IPS-20b (cell line): ENCODE data around the gene RHOH.
A peak's percentile ranks its signal among the peaks of the same experiment; 100 is the strongest.

Source experiments
- H3K27ac ChIP-seq: one replicate; pipeline ENCODE4 v1.5.1; 2013; ENCODE audit warnings: low read length
- H3K27me3 ChIP-seq: 2 replicates; pipeline ENCODE4 v1.6.1; 2013; ENCODE audit warnings: mild to moderate bottlenecking, low read length, inconsistent platforms; ENCODE audit not compliant: insufficient read depth
- H3K36me3 ChIP-seq: 2 replicates; pipeline ENCODE4 v1.6.1; 2013; ENCODE audit warnings: low read depth, mild to moderate bottlenecking, inconsistent platforms, low read length, moderate library complexity; ENCODE audit not compliant: insufficient read depth
- H3K4me1 ChIP-seq: 2 replicates; pipeline ENCODE4 v1.6.1; 2013; ENCODE audit warnings: mild to moderate bottlenecking, control low read depth, inconsistent platforms, low read length, moderate library complexity; ENCODE audit not compliant: insufficient read depth
- H3K4me3 ChIP-seq: 2 replicates; pipeline ENCODE4 v1.5.1; 2013; ENCODE audit warnings: mild to moderate bottlenecking, low read length, inconsistent platforms
- H3K9ac ChIP-seq: 2 replicates; pipeline ENCODE4 v1.6.1; 2013; ENCODE audit warnings: low read depth, mild to moderate bottlenecking, inconsistent platforms, low read length, moderate library complexity
- H3K9me3 ChIP-seq: 2 replicates; pipeline ENCODE4 v1.6.1; 2013; ENCODE audit warnings: mild to moderate bottlenecking, low read depth, low read length, inconsistent platforms; ENCODE audit not compliant: insufficient read depth

The RHOH gene

GRCh38 chr4:40225497-40225896 lies 28.7 kb downstream of the RHOH start:
- Histone ChIP-seq H3K9me3 (no peaks in the 10 kb centered on the region), H3K36me3 (no peaks in the 10 kb centered on the region), H3K27me3 (no peaks in the 10 kb centered on the region), H3K9ac (no peak overlapping the region), H3K4me1 (no peaks in the 10 kb centered on the region; the same call in 1 of the 2 replicates), H3K27ac (no peak overlapping the region), H3K4me3 (no peak overlapping the region)

GRCh38 chr4:40227284-40227683 lies 30.5 kb downstream of the RHOH start:
- no peaks in the 10 kb centered on the region for H3K27me3 ChIP-seq
- H3K27ac ChIP-seq = no peak overlapping the region
- H3K9me3 ChIP-seq = no peaks in the 10 kb centered on the region
- peaks cover 4% of the 10 kb centered on the region; the same call in 1 of the 2 replicates for H3K4me1 ChIP-seq
- H3K4me3 ChIP-seq = no peak overlapping the region
- H3K9ac ChIP-seq = no peak overlapping the region
- H3K36me3 ChIP-seq = no peaks in the 10 kb centered on the region

GRCh38 chr4:40228497-40229365 lies 31.9 kb downstream of the RHOH start:
- no peak overlapping the region for H3K27ac ChIP-seq
- H3K4me3 ChIP-seq = no peak overlapping the region

DNA sequence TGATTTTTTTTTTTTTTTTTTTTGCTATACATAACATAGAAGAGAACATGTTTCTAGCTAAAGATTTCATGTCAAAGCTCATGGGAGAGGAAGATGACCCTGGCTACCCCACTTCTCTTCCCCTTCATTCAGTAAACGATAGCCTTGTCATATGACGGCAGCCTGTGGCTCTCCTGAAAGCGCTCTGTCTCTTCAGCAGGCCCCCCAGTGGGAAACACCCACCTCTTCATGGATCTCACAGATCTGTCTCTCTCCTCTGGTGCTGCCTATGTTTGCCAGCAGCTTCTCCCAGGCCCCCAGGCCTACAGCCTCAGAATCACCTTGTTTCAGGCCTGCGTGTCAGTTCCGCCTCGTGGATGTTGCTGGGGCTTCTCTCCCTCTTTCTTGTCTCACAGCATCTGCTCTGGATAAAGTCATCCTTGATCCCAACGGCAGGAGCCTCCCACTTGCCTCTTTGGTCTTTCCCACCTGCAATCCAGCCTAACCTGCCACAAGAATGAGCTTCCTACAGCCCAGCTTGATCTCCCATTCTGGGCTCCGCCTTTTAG lies 34.6 kb downstream of the RHOH start:
- H3K9ac ChIP-seq = no peak overlapping the region
- no peaks in the 10 kb centered on the region for H3K27me3 ChIP-seq
- no peak overlapping the region for H3K27ac ChIP-seq
- H3K9me3 ChIP-seq = no peaks in the 10 kb centered on the region
- no peaks in the 10 kb centered on the region for H3K36me3 ChIP-seq
- no peak overlapping the region for H3K4me3 ChIP-seq
- peaks cover 4% of the 10 kb centered on the region; the same call in 1 of the 2 replicates for H3K4me1 ChIP-seq

More at GRCh38 chr4:40228497-40229365, 31.9 kb downstream of the RHOH start:
- Histone ChIP-seq H3K36me3 (no peaks in the 10 kb centered on the region), H3K9me3 (no peaks in the 10 kb centered on the region), H3K4me1 (peaks cover 4% of the 10 kb centered on the region; the same call in 1 of the 2 replicates), H3K27me3 (no peaks in the 10 kb centered on the region), H3K9ac (no peak overlapping the region)

- Histone ChIP-seq H3K36me3 (no peaks in the 10 kb centered on the region), H3K27me3 (no peaks in the 10 kb centered on the region), H3K27ac (no peak overlapping the region), H3K9me3 (no peaks in the 10 kb centered on the region), H3K4me1 (peaks cover 4% of the 10 kb centered on the region; the same call in 1 of the 2 replicates), H3K9ac (no peak overlapping the region), H3K4me3 (no peak overlapping the region)
Measured at GRCh38 chr4:40232610-40233009, 35.8 kb downstream of the RHOH start.

DNA sequence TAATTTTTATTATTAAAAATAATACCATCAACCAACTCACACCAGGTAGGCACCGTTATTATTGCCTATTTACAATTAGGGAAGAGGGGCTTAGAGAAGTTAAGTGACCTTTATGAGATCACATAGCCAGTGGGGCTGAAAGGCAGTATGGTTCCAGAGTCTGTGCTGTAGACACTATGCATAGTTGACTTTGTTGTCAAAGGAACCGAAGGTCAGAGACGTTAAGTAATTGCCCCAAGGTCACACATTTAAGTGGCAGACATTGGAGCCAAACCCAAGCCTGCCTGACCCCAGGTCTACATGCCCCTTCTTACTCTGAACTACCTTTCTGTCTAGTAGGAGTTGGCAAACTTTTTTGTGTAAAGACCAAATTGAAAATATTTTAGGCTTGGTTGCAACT lies 36.4 kb downstream of the RHOH start:
- no peak overlapping the region for H3K9ac ChIP-seq

GRCh38 chr4:40234519-40235039 lies 37.7 kb downstream of the RHOH start:
- no peak overlapping the region for H3K9ac ChIP-seq
- no peaks in the 10 kb centered on the region for H3K9me3 ChIP-seq
- H3K27me3 ChIP-seq = no peaks in the 10 kb centered on the region
- no peak overlapping the region for H3K27ac ChIP-seq
- H3K4me1 ChIP-seq = peaks cover 4% of the 10 kb centered on the region; the same call in 1 of the 2 replicates
- no peaks in the 10 kb centered on the region for H3K36me3 ChIP-seq
- no peak overlapping the region for H3K4me3 ChIP-seq

More for the DNA sequence above, 36.4 kb downstream of the RHOH start:
- Histone ChIP-seq H3K4me3 (no peak overlapping the region), H3K27ac (no peak overlapping the region), H3K9me3 (no peaks in the 10 kb centered on the region), H3K36me3 (no peaks in the 10 kb centered on the region), H3K27me3 (no peaks in the 10 kb centered on the region), H3K4me1 (peaks cover 4% of the 10 kb centered on the region; the same call in 1 of the 2 replicates)

GRCh38 chr4:40238008-40238699 lies 41.3 kb downstream of the RHOH start:
- H3K27me3 ChIP-seq = no peaks in the 10 kb centered on the region
- peaks cover 2% of the 10 kb centered on the region; the same call in 1 of the 2 replicates for H3K36me3 ChIP-seq
- H3K9ac ChIP-seq = peak overlapping the region; percentile 20; the same call in 1 of the 2 replicates
- H3K4me3 ChIP-seq = no peak overlapping the region
- no peak overlapping the region for H3K27ac ChIP-seq
- H3K4me1 ChIP-seq = no peaks in the 10 kb centered on the region; the same call in 1 of the 2 replicates
- no peaks in the 10 kb centered on the region for H3K9me3 ChIP-seq

- Histone ChIP-seq H3K9ac (peak overlapping the region; percentile 41; the same call in 1 of the 2 replicates), H3K4me1 (no peaks in the 10 kb centered on the region; the same call in 1 of the 2 replicates), H3K27ac (no peak overlapping the region), H3K4me3 (no peak overlapping the region), H3K27me3 (no peaks in the 10 kb centered on the region), H3K36me3 (peaks cover 10% of the 10 kb centered on the region; the same call in 1 of the 2 replicates), H3K9me3 (no peaks in the 10 kb centered on the region)
Measured at GRCh38 chr4:40238700-40239548, 42.1 kb downstream of the RHOH start.

GRCh38 chr4:40240040-40240653 lies 43.3 kb downstream of the RHOH start:
- H3K4me3 ChIP-seq = no peak overlapping the region
- no peaks in the 10 kb centered on the region for H3K9me3 ChIP-seq
- H3K4me1 ChIP-seq = no peaks in the 10 kb centered on the region; the same call in 1 of the 2 replicates
- H3K27ac ChIP-seq = no peak overlapping the region
- H3K36me3 ChIP-seq = peaks cover 13% of the 10 kb centered on the region; the same call in 1 of the 2 replicates
- H3K27me3 ChIP-seq = no peaks in the 10 kb centered on the region
- H3K9ac ChIP-seq = no peak overlapping the region
